RPMI7951 (cell line): ENCODE results near the gene RALB. TPM values are rescaled to one million over a fixed set of nuclear protein-coding genes. Genes with fewer than 3 reads are reported as not detected.
"Not testable (repeated sequence)": the region's sequence is repeated elsewhere in the genome, so short reads cannot be mapped to it uniquely, and the experiment has no call there.

Experiments
- DNase-seq: peaks from one replicate; pipeline ENCODE4 v3.0.0-alpha.2; 2012; ENCODE audit warnings: low read depth
- total RNA-seq: library from RNA; depleted of rRNA; stranded (reverse); fragments of >200 nt; shearing (Covaris generic); gene quantifications from 2 replicates; pipeline ENCODE4 v1.2.3, GENCODE V29; 2014

RALB gene
- total RNA-seq, 1 experiment from 2014 or later: 107 TPM

- no peak for DNase-seq
These were observed 40.7 kb downstream of the RALB start for GRCh38 chr2:120293096-120294007.

GRCh38 chr2:120294008-120294340 is 41.3 kb downstream of the RALB start:
- DNase-seq: no peak

GRCh38 chr2:120298173-120298835 is 45.7 kb downstream of the RALB start:
- DNase-seq: peak; percentile 43

- no peak for DNase-seq
These were observed 46.4 kb downstream of the RALB start for GRCh38 chr2:120299004-120299403.

- no peak for DNase-seq
These were observed 46.9 kb downstream of the RALB start for GRCh38 chr2:120299561-120299960.

- DNase-seq: no peak
These were observed 47.7 kb downstream of the RALB start for GRCh38 chr2:120300385-120300784.

GRCh38 chr2:120301284-120301683 is 48.6 kb downstream of the RALB start:
- DNase-seq: no peak

GRCh38 chr2:120302301-120302700 is 49.6 kb downstream of the RALB start:
- DNase-seq: no peak

GRCh38 chr2:120303177-120303576 is 50.5 kb downstream of the RALB start:
- DNase-seq: no peak

GRCh38 chr2:120305296-120305695 is 52.6 kb downstream of the RALB start:
- no peak for DNase-seq

GRCh38 chr2:120305937-120306490 is 53.4 kb downstream of the RALB start:
- DNase-seq: no peak

GRCh38 chr2:120307482-120307881 is 54.8 kb downstream of the RALB start:
- no peak for DNase-seq

GRCh38 chr2:120308038-120308910 is 55.6 kb downstream of the RALB start:
- peak; percentile 18 for DNase-seq

GRCh38 chr2:120310136-120310535 is 57.5 kb downstream of the RALB start:
- DNase-seq: no peak

GRCh38 chr2:120310841-120311240 is 58.2 kb downstream of the RALB start:
- not testable (repeated sequence) for DNase-seq

GRCh38 chr2:120312076-120312475 is 59.4 kb downstream of the RALB start:
- DNase-seq: no peak

- DNase-seq: peak; percentile 72
These were observed 60.4 kb downstream of the RALB start for GRCh38 chr2:120312860-120313694.

GRCh38 chr2:120313695-120314615 is 61.3 kb downstream of the RALB start:
- no peak for DNase-seq

GRCh38 chr2:120314690-120315366 is 62.2 kb downstream of the RALB start:
- peak; percentile 34 for DNase-seq
